ENCODE results near the gene ENDOV. TPM values are rescaled to one million over a fixed set of nuclear protein-coding genes. Genes with fewer than 3 reads are reported as not detected.

ENDOV gene
- total RNA-seq, 1 donor from 2014 or later = 30.7 TPM

DNA sequence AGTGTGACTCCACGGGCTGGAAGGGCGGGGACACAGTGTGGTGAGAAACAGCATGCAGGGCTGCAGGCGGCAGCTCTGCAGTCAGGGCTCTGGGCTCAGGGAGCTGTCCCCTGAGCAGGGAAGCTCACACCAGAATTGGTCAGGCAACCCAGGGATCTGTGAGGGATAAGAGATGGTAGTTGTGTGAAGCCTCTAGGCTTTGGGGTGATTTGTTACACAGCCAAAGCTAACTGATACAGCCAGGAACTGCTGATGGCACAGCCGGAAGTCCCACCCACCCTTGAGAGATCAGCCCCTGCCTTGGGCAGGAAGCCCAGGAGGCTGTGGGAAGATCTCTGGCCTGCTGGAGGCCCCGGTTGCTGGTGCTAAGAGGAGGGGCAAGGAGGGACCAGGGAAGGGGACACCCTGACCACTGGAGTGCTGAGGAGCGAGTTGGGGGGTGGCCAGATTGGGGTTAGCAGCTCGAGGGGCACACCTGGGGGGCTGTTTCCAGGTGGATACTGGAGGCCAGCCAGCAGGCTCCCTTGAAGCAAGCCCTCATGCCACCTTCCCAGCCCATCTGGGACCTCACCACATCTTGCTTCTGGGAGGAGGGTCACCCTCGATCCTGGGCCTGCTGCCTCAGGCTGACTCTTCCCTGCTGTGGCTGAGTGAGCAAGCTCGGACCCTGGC lies 36.3 kb downstream of the ENDOV start:
- H3K36me3 Mint-ChIP-seq = no peaks in the 10 kb centered on the region
- no peaks in the 10 kb centered on the region for H3K9me3 Mint-ChIP-seq
- DNase-seq (ENCODE audit: extremely low spot score, unreplicated experiment) = no peak
- peaks cover 12% of the 10 kb centered on the region for H3K4me1 Mint-ChIP-seq (ENCODE audit: unreplicated experiment)
- H3K27me3 Mint-ChIP-seq = no peaks in the 10 kb centered on the region
- no peak overlapping the region for H3K27ac Mint-ChIP-seq
- no peak overlapping the region for H3K4me3 Mint-ChIP-seq
- TF ChIP-seq, protein P1, sequence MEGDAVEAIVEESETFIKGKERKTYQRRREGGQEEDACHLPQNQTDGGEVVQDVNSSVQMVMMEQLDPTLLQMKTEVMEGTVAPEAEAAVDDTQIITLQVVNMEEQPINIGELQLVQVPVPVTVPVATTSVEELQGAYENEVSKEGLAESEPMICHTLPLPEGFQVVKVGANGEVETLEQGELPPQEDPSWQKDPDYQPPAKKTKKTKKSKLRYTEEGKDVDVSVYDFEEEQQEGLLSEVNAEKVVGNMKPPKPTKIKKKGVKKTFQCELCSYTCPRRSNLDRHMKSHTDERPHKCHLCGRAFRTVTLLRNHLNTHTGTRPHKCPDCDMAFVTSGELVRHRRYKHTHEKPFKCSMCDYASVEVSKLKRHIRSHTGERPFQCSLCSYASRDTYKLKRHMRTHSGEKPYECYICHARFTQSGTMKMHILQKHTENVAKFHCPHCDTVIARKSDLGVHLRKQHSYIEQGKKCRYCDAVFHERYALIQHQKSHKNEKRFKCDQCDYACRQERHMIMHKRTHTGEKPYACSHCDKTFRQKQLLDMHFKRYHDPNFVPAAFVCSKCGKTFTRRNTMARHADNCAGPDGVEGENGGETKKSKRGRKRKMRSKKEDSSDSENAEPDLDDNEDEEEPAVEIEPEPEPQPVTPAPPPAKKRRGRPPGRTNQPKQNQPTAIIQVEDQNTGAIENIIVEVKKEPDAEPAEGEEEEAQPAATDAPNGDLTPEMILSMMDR (conservative IDR thresholded peaks at IDR 0.05) = no peak

DNA sequence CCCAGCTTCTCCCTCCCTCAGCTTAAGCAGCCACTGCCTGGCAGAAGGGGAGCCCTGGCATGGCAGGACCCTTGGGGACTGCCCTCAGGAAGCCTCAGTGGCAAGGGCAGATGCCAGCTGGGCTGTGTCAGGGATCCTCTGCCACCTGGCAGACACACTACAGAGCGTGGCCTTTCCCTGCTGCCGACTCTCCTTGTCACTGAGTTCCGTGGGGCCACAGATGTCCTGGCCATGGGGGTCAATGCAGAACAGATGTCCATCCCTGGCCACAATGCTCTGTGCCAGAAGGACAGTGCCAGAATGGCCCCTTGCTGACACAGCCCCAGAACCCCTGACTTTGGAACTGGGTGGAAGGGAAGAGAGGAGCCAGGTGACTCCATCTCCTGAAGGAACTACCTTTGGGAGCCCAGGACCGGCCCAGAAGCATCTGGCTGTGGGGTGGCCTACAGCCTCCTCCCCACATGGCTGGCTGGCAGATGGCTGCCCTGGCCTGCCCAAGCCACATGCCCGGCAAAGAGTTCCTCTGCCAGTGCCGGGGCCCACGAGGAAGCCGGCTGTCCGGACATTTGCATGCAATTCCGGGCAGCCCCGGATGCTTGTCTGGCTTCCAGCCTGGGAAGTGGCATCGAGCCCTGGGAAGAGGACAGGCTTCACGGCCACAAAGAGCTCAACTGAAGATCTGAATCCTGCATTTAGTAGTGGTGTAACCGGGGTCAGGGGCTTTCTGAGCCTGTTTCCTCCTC lies 37.4 kb downstream of the ENDOV start:
- no peak for DNase-seq (ENCODE audit: extremely low spot score, unreplicated experiment)
- H3K36me3 Mint-ChIP-seq = no peaks in the 10 kb centered on the region
- no peaks in the 10 kb centered on the region for H3K9me3 Mint-ChIP-seq
- no peak overlapping the region for H3K27ac Mint-ChIP-seq
- TF ChIP-seq, protein P1 (conservative IDR thresholded peaks at IDR 0.05) = no peak
- peaks cover 12% of the 10 kb centered on the region for H3K4me1 Mint-ChIP-seq (ENCODE audit: unreplicated experiment)
- peaks cover 5% of the 10 kb centered on the region for H3K27me3 Mint-ChIP-seq
- peak overlapping the region; percentile 92 for H3K4me3 Mint-ChIP-seq

DNA sequence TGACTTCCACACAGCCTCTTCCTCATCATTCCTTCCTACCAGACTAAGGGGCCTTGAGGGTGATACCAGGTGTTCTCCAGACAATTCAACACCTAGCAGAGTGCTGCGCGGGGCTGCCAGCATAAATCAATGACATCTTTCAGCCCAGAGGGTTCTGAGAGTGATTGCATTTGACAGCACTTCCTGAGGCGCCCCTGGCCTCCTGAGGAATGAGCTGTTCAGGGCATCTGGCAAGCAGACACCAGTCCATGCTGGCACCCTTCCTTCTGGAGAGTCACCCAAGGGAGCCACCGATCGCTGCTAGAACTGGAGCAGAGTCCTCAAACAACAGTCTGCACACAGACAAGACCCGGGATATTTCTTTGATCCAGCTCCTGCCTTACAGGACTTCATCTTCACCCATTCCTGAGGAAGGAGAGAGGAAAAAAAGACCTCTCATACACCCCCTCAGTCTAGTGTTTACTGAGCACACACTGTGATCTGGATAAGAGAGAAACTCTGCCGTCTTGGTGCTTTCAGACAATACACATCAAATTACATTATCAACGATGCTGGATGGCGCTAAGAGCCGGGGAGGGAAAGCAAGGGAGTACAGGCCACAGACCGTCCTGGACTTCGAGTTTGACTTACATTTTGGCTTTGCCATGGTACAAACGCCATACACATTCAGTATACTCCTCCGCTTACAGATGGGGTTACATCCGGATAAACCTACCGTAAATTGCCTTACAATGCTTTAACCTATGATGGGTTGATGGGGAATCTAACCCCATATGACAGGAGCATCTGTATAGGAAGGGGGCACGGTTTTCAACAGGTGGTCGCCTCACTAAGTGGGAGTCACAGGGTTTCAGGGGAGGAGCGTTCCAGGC lies 38.4 kb downstream of the ENDOV start:
- H3K27ac Mint-ChIP-seq = peak overlapping the region; percentile 88

DNA sequence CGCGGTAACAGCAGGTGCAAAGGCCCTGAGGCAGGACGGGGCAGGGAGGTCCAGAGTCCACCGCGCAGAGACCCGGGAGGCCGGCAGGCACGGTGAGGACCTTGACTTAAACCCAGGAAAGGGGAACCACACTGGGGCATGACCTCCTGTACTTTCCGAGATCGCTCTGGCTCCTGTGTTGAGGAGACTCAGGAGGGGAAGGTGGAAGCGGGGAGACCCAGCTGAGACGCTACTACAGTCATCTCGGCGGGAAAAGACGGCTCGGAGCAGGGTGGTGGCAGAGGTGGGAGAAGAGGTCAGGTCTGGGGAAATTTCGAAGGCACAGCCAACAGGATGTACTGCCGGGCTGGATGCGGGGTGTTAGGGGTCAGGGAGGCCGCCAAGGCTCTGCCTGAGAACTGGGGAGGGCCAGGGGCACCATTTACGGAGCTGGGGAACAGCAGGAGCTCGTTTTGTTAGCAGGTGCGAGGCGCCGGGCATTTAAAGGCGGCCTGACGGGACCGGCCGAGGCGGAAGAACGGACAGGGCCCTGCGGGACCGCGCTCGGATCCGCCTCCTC lies 39.1 kb downstream of the ENDOV start:
- H3K9me3 Mint-ChIP-seq = no peaks in the 10 kb centered on the region
- no peaks in the 10 kb centered on the region for H3K36me3 Mint-ChIP-seq
- TF ChIP-seq, protein P1 (conservative IDR thresholded peaks at IDR 0.05) = no peak
- peak overlapping the region; percentile 92 for H3K4me3 Mint-ChIP-seq
- H3K4me1 Mint-ChIP-seq (ENCODE audit: unreplicated experiment) = peaks cover 12% of the 10 kb centered on the region
- H3K27me3 Mint-ChIP-seq = peaks cover 16% of the 10 kb centered on the region
- DNase-seq (ENCODE audit: extremely low spot score, unreplicated experiment) = no peak
- peak overlapping the region; percentile 88 for H3K27ac Mint-ChIP-seq

More for the DNA sequence above, 38.4 kb downstream of the ENDOV start:
- Mint-ChIP-seq H3K36me3 (no peaks in the 10 kb centered on the region), H3K4me3 (peak overlapping the region; percentile 92), H3K4me1 (ENCODE audit: unreplicated experiment) (peaks cover 12% of the 10 kb centered on the region), H3K9me3 (no peaks in the 10 kb centered on the region), H3K27me3 (peaks cover 9% of the 10 kb centered on the region)
- no peak for DNase-seq (ENCODE audit: extremely low spot score, unreplicated experiment)
- TF ChIP-seq, protein P1 (conservative IDR thresholded peaks at IDR 0.05) = no peak
